B cell (primary cell): ENCODE results near the gene MICU2.

Experiments
- EZH2 ChIP-seq: IDR thresholded peaks from 2 replicates; pipeline ENCODE4 v1.6.1; 2012; ENCODE audit warnings: borderline replicate concordance, low read depth, mild to moderate bottlenecking, moderate library complexity, low read length; ENCODE audit not compliant: insufficient read depth, poor library complexity, severe bottlenecking
- TF ChIP-seq, protein P1 (sequence below): fragments of 200-600 bp; IDR thresholded peaks from one replicate; pipeline ENCODE4 v1.8.0; 2022; ENCODE audit warnings: antibody characterized with exemption, mild to moderate bottlenecking

DNA sequence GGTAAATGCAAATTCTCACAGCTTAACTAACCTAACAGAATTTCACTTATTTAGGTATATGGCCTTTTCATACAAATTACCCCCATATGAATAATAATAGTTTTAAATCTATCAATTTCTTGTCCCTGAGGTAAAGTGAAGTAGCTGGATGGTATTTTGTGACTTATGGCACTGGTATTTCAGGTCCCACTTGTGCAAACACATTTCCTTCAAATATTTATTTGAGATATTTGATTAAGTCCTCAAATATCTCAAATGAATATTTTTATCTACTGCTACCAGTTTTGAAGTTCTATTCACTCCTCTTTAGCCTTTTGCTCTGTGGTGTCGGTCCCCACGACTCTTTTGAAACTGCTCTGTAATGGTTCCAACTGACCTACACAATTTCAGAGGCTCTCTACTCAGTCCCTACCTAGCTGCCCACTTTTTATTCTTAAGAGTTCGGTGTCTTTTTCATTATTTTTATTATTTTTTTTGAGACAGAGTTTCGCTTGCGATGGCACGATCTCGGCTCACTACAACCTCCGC lies 85.3 kb downstream of the MICU2 start:
- TF ChIP-seq, protein P1, sequence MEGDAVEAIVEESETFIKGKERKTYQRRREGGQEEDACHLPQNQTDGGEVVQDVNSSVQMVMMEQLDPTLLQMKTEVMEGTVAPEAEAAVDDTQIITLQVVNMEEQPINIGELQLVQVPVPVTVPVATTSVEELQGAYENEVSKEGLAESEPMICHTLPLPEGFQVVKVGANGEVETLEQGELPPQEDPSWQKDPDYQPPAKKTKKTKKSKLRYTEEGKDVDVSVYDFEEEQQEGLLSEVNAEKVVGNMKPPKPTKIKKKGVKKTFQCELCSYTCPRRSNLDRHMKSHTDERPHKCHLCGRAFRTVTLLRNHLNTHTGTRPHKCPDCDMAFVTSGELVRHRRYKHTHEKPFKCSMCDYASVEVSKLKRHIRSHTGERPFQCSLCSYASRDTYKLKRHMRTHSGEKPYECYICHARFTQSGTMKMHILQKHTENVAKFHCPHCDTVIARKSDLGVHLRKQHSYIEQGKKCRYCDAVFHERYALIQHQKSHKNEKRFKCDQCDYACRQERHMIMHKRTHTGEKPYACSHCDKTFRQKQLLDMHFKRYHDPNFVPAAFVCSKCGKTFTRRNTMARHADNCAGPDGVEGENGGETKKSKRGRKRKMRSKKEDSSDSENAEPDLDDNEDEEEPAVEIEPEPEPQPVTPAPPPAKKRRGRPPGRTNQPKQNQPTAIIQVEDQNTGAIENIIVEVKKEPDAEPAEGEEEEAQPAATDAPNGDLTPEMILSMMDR = no peak
- no peak for TF ChIP-seq EZH2
